ENCODE data around the gene PFKP. TPM values are rescaled to one million over a fixed set of nuclear protein-coding genes. Genes with fewer than 3 reads are reported as not detected.

The PFKP gene
- total and polyA plus RNA-seq, 4 donors = 15.1 to 49.8 (median 31.8) TPM

GRCh38 chr10:3165196-3165595, 97.8 kb downstream of the PFKP start:
- no peak for ATAC-seq (ENCODE audit: insufficient read depth, low FRiP score)
- no peak for DNase-seq
- peaks cover 31 to 61% (median 52%) of the 10 kb centered on the region in 4 donors for H3K36me3 ChIP-seq (ENCODE audit: control insufficient read depth in 4 of 4, insufficient read depth in 4 of 4, low read length in 4 of 4)
- H3K4me3 ChIP-seq = no peak overlapping the region
- no peak overlapping the region for H3K9ac ChIP-seq (ENCODE audit: insufficient read depth in 1 of 2, low read length in 2 of 2)
- 94% methylated on average over 9 of the region's 9 CpGs for WGBS, 2 donors
- no peak for TF ChIP-seq CTCF (IDR thresholded peaks at IDR 0.05; ENCODE audit: control extremely low read depth, extremely low read depth)
- H3K27me3 ChIP-seq (ENCODE audit: control insufficient read depth in 3 of 3, insufficient read depth in 3 of 3, low read length in 2 of 3) = no peaks in the 10 kb centered on the region
- H3K9me3 ChIP-seq (ENCODE audit: control insufficient read depth in 4 of 4, insufficient read depth in 3 of 4, low read length in 3 of 4) = peaks cover 0 to 2% (median 0%) of the 10 kb centered on the region in 4 donors
- H3K27ac ChIP-seq (ENCODE audit: low read depth in 1 of 2, low read length in 1 of 2) = no peak overlapping the region
- H3K4me1 ChIP-seq (ENCODE audit: control insufficient read depth in 5 of 5, insufficient read depth in 5 of 5, low read length in 5 of 5) = peaks cover 0 to 5% (median 0%) of the 10 kb centered on the region in 5 donors

- H3K36me3 ChIP-seq (ENCODE audit: control insufficient read depth in 4 of 4, insufficient read depth in 4 of 4, low read length in 4 of 4) = peaks cover 29 to 55% (median 47%) of the 10 kb centered on the region in 4 donors
- WGBS, 2 donors = 86 to 97% methylated on average over 10 of the region's 10 CpGs
- no peak overlapping the region for H3K4me3 ChIP-seq
- H3K27ac ChIP-seq (ENCODE audit: low read depth in 1 of 2, low read length in 1 of 2) = no peak overlapping the region
- H3K9me3 ChIP-seq (ENCODE audit: control insufficient read depth in 4 of 4, insufficient read depth in 3 of 4, low read length in 3 of 4) = peaks cover 0 to 2% (median 0%) of the 10 kb centered on the region in 4 donors
- no peak for TF ChIP-seq CTCF (IDR thresholded peaks at IDR 0.05; ENCODE audit: control extremely low read depth, extremely low read depth)
- no peak overlapping the region for H3K9ac ChIP-seq (ENCODE audit: insufficient read depth in 1 of 2, low read length in 2 of 2)
- peaks cover 0 to 5% (median 0%) of the 10 kb centered on the region in 5 donors for H3K4me1 ChIP-seq (ENCODE audit: control insufficient read depth in 5 of 5, insufficient read depth in 5 of 5, low read length in 5 of 5)
- ATAC-seq (ENCODE audit: insufficient read depth, low FRiP score) (no peak), DNase-seq (no peak)
- H3K27me3 ChIP-seq (ENCODE audit: control insufficient read depth in 3 of 3, insufficient read depth in 3 of 3, low read length in 2 of 3) = no peaks in the 10 kb centered on the region
Observed at GRCh38 chr10:3166496-3167290, 99.3 kb downstream of the PFKP start.

- ATAC-seq (ENCODE audit: insufficient read depth, low FRiP score) = no peak
- WGBS, 2 donors = 92 to 96% methylated on average over 21 of the region's 21 CpGs
Observed at GRCh38 chr10:3167611-3168330, 100.4 kb downstream of the PFKP start.

More at GRCh38 chr10:3167611-3168330, 100.4 kb downstream of the PFKP start:
- Histone ChIP-seq H3K27me3 (ENCODE audit: control insufficient read depth in 3 of 3, insufficient read depth in 3 of 3, low read length in 2 of 3) (no peaks in the 10 kb centered on the region), H3K4me3 (no peak overlapping the region), H3K4me1 (ENCODE audit: control insufficient read depth in 5 of 5, insufficient read depth in 5 of 5, low read length in 5 of 5) (peaks cover 0 to 5% (median 0%) of the 10 kb centered on the region in 5 donors), H3K9me3 (ENCODE audit: control insufficient read depth in 4 of 4, insufficient read depth in 3 of 4, low read length in 3 of 4) (peaks cover 0 to 2% (median 0%) of the 10 kb centered on the region in 4 donors), H3K9ac (ENCODE audit: insufficient read depth in 1 of 2, low read length in 2 of 2) (no peak overlapping the region), H3K36me3 (ENCODE audit: control insufficient read depth in 4 of 4, insufficient read depth in 4 of 4, low read length in 4 of 4) (peaks cover 24 to 53% (median 42%) of the 10 kb centered on the region in 4 donors), H3K27ac (ENCODE audit: low read depth in 1 of 2, low read length in 1 of 2) (no peak overlapping the region)
- DNase-seq = no peak
- TF ChIP-seq CTCF (IDR thresholded peaks at IDR 0.05; ENCODE audit: control extremely low read depth, extremely low read depth) = no peak

Measured in lung (tissue), 12 donors.